Measurements from ENCODE around the gene IGF2R. TPM values are rescaled to one million over a fixed set of nuclear protein-coding genes. Genes with fewer than 3 reads are reported as not detected.

The IGF2R gene
- total RNA-seq, 3 donors from 2014 or later, result 60.4 to 112 (median 81.0) TPM

DNA sequence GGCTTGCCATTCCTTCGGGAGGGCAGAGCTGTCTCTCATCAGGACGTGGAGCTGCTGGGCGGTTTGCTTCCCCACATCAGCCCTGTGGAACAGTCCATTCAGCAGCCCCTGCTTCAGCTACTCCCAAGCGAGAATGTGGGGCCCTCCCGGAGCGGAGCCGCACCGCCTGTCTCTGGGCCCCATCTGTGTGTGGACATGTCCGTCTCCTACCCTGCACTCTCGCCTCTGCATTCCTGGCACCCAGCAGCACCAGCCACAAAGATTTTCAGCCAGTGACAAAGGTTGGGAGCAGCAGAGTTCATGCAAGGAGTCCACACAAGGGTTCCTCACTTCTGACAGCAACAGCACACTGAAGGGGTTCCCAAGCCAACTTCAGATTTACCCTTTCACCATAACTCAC, 123.7 kb downstream of the IGF2R start:
- intact Hi-C loops (cut with DNase I; ENCODE audit: low total_unique reads), result no loop called here
- TF ChIP-seq, protein P1, sequence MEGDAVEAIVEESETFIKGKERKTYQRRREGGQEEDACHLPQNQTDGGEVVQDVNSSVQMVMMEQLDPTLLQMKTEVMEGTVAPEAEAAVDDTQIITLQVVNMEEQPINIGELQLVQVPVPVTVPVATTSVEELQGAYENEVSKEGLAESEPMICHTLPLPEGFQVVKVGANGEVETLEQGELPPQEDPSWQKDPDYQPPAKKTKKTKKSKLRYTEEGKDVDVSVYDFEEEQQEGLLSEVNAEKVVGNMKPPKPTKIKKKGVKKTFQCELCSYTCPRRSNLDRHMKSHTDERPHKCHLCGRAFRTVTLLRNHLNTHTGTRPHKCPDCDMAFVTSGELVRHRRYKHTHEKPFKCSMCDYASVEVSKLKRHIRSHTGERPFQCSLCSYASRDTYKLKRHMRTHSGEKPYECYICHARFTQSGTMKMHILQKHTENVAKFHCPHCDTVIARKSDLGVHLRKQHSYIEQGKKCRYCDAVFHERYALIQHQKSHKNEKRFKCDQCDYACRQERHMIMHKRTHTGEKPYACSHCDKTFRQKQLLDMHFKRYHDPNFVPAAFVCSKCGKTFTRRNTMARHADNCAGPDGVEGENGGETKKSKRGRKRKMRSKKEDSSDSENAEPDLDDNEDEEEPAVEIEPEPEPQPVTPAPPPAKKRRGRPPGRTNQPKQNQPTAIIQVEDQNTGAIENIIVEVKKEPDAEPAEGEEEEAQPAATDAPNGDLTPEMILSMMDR (IDR thresholded peaks at IDR 0.05), result no peak
- TF ChIP-seq POLR2AphosphoS5 (IDR thresholded peaks at IDR 0.05) (no peak), POLR2A (IDR thresholded peaks at IDR 0.05) (no peak)
- H3K4me1 ChIP-seq, result no peaks in the 10 kb centered on the region
- no peak overlapping the region for H3K27ac ChIP-seq
- no peaks in the 10 kb centered on the region for H3K9me3 ChIP-seq
- DNase-seq (ENCODE audit: low spot score in 2 of 2), result no peak
- H3K36me3 ChIP-seq, result peaks cover 1% of the 10 kb centered on the region
- no peaks in the 10 kb centered on the region for H3K27me3 ChIP-seq
- H3K4me3 ChIP-seq, result no peak overlapping the region

DNA sequence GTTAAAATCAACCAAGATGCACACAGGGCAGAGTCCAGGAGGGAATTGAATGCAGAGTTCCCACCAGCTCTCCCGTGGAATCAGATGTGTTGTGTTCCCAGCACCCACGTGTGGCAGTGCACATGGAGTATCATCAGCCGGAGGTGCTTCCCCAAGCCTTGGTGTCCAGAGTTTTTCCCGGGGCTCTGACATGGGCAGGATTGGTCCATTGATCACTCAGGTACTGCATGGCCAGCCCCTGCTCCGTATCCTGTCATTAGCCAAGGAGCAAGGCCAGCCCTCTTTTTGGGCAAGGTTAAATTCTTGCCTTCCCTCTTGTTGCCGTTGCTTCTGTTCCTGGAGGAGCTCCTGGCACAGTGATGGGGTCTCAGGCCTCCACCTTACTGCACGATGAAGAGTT, 124.2 kb downstream of the IGF2R start:
- H3K27ac ChIP-seq, result no peak overlapping the region
- peaks cover 6% of the 10 kb centered on the region for H3K36me3 ChIP-seq
- no peak overlapping the region for H3K4me3 ChIP-seq
- TF ChIP-seq POLR2A (IDR thresholded peaks at IDR 0.05), result no peak
- TF ChIP-seq, protein P1 (IDR thresholded peaks at IDR 0.05), result no peak
- no peak for TF ChIP-seq POLR2AphosphoS5 (IDR thresholded peaks at IDR 0.05)
- no peaks in the 10 kb centered on the region for H3K9me3 ChIP-seq
- H3K4me1 ChIP-seq, result no peaks in the 10 kb centered on the region
- H3K27me3 ChIP-seq, result no peaks in the 10 kb centered on the region
- DNase-seq (ENCODE audit: low spot score in 2 of 2), result no peak
- intact Hi-C loops (cut with DNase I; ENCODE audit: low total_unique reads), result no loop called here

DNA sequence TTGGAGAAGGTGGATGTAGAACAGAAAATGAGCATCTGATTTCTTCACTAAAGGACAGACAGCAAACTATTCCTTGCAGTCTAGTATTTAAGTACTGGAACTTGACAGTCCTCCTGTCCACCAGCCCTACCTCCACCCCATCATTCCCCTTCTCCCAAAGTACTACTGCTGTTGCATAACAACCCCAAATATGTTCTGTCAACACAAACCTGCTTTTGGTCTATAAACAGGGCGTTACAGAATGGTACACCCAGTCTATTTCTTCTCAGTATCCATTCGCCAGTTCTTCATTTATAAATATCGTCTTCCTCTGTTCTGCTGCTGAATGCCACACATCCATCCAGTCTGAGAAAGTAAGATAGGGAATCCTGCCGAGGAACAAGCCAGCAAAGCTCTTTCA, 125.1 kb downstream of the IGF2R start:
- H3K27ac ChIP-seq, result no peak overlapping the region
- no peak overlapping the region for H3K4me3 ChIP-seq
- intact Hi-C loops (cut with DNase I; ENCODE audit: low total_unique reads), result no loop called here
- H3K4me1 ChIP-seq, result no peaks in the 10 kb centered on the region
- TF ChIP-seq POLR2AphosphoS5 (IDR thresholded peaks at IDR 0.05), result no peak
- TF ChIP-seq, protein P1 (IDR thresholded peaks at IDR 0.05), result no peak
- TF ChIP-seq POLR2A (IDR thresholded peaks at IDR 0.05), result no peak
- no peak for DNase-seq (ENCODE audit: low spot score in 2 of 2)
- H3K27me3 ChIP-seq, result no peaks in the 10 kb centered on the region
- no peaks in the 10 kb centered on the region for H3K9me3 ChIP-seq
- peaks cover 6% of the 10 kb centered on the region for H3K36me3 ChIP-seq

DNA sequence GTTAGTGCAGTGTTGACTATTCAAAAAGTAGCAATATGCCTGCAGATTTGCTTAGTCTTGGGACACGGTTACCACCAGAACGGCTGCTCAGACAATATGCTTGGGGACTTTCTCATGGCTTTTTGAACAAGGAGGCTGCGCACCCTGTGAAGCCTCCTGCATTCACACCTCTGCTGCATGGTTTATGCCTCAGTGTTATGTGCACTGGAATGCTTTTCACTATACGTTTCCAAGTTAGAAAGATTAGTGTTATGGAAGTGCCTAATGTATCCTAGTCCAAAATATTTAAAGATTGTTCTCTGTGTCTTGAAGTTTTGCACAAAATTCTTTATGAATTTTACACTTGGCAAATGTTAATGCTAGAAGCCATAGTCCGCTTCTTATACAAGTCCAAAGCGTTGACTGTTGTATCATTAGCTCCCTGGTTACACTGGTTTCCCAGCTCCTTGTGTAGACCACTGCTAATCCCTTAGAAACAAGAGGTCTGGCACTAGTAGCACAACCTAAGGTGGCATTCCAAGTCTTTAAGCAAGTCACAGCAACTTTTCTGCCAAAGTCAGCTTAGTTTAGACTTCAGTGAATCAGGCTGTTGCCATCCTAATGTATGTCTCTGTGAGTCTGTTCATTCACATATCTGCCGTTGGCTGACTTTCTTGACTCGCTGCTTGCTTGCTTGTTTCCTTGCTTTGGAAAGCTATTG, 126.4 kb downstream of the IGF2R start:
- TF ChIP-seq POLR2AphosphoS5 (IDR thresholded peaks at IDR 0.05) (no peak), POLR2A (IDR thresholded peaks at IDR 0.05) (no peak)
- TF ChIP-seq, protein P1 (IDR thresholded peaks at IDR 0.05), result no peak
- Histone ChIP-seq H3K4me3 (no peak overlapping the region), H3K36me3 (peaks cover 6% of the 10 kb centered on the region), H3K27ac (no peak overlapping the region), H3K4me1 (no peaks in the 10 kb centered on the region), H3K27me3 (no peaks in the 10 kb centered on the region), H3K9me3 (no peaks in the 10 kb centered on the region)
- DNase-seq (ENCODE audit: low spot score in 2 of 2), result no peak
- intact Hi-C loops (cut with DNase I; ENCODE audit: low total_unique reads), result no loop called here

DNA sequence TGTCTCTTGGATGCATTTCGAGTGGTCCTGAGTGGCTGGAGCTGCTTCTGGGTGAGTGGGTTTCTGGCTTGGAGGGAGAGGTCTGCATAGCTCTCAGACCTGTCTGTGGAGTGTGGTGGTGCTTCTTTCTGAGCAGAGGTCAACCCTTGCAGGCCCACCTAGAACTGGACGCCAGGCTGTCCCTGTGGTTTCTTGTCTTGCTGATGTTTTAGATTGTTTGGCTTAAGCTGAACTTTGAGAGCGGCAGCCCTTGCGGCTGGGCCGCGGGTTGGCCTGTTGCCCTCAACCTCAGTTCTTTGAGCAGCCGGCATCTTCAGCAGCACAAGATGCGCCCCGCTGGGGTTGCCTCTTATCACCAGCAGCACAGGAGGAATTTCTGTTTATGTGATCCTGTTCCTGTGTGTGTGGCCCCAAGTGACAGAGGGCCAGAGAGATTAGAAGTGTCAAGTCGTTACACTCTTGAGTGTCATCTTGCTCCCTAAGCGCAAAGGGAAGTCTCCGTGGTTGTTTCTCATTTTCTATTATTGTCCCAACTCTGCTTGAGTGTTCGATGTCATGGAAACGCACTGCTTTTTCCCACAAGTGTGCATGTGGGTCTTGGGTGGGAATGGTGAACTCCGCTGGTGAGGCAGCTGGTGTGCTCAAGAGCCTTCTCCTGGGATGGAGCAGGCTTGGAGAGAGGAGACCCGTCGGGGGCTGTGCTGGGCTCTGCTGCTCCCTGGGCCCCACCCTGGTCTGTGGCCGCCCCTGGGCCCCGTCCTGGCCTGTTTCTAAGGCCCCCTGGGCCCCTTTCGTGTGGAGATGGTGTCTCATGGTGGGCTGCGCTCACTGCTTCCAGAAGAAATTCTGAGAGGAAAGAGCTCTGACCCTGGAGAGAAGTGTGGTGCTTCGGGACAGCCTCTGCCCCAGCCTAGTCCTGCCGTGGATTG, 132.7 kb downstream of the IGF2R start:
- Histone ChIP-seq H3K27ac (no peak overlapping the region), H3K9me3 (no peaks in the 10 kb centered on the region), H3K4me3 (no peak overlapping the region), H3K36me3 (peaks cover 6% of the 10 kb centered on the region), H3K27me3 (no peaks in the 10 kb centered on the region), H3K4me1 (no peaks in the 10 kb centered on the region)
- TF ChIP-seq, protein P1 (IDR thresholded peaks at IDR 0.05), result no peak
- no peak for TF ChIP-seq POLR2A (IDR thresholded peaks at IDR 0.05)
- no peak for TF ChIP-seq POLR2AphosphoS5 (IDR thresholded peaks at IDR 0.05)
- no peak for DNase-seq (ENCODE audit: low spot score in 2 of 2)
- intact Hi-C loops (cut with DNase I; ENCODE audit: low total_unique reads), result no loop called here

Measured in breast epithelium (tissue), 4 donors.